SK-N-SH (cell line): ENCODE measurements around the gene GUCY2C. TPM values are rescaled to one million over a fixed set of nuclear protein-coding genes. Genes with fewer than 3 reads are reported as not detected.

Source experiments
- CTCF ChIA-PET: fragments of 300-600, 350-600 bp; formaldehyde crosslinking; extraction: SDS; loops from one replicate; lab custom pipeline; 2021; lab: Yijun Ruan, JAX
- POLR2A ChIA-PET: fragments of 350-600 bp; sonication (Branson Sonifier 250); formaldehyde crosslinking; extraction: SDS; loops from one replicate; lab custom pipeline; 2020; ENCODE audit warnings: antibody characterized with exemption, inconsistent platforms; lab: Yijun Ruan, JAX
- DNase-seq: peaks from one replicate; pipeline ENCODE4 v3.0.0; 2012
- H2AFZ ChIP-seq: fragments of 200-600 bp; sonication (generic); 2 replicates; pipeline ENCODE4 v1.8.1; 2016; ENCODE audit warnings: antibody characterized with exemption, mild to moderate bottlenecking, low read depth
- H3F3A ChIP-seq: fragments of 200-600 bp; sonication (generic); replicated peaks from 2 replicates; pipeline ENCODE3; 2016; ENCODE audit warnings: antibody characterized with exemption, mild to moderate bottlenecking; ENCODE audit not compliant: insufficient read depth
- H3K27ac ChIP-seq, 2 experiments: fragments of 200-500 bp in 1 of 2; fragments of 200-600 bp in 1 of 2; sonication (Bioruptor generic) in 1 of 2; sonication (generic), shearing (Covaris generic) in 1 of 2; 2 replicates each; pipeline versions ENCODE4 v1.5.1 to v1.6.1; 2014 to 2016; ENCODE audit warnings: low read depth in 2 of 2, inconsistent platforms in 1 of 2, low read length in 1 of 2, mild to moderate bottlenecking in 1 of 2, mixed read lengths in 1 of 2
- H3K27me3 ChIP-seq: fragments of 200-600 bp; sonication (generic), shearing (Covaris generic); 2 replicates; pipeline ENCODE4 v1.6.1; 2016; ENCODE audit warnings: mixed run types; ENCODE audit not compliant: insufficient read depth
- H3K36me3 ChIP-seq, 2 experiments: fragments of 200-500 bp in 1 of 2; fragments of 200-600 bp in 1 of 2; sonication (Bioruptor generic) in 1 of 2; sonication (generic) in 1 of 2; replicated peaks in 1 of 2; 2 replicates each; pipeline versions ENCODE3 to v1.5.1; 2014 to 2016; ENCODE audit warnings: low read length in 1 of 2, mild to moderate bottlenecking in 1 of 2; ENCODE audit not compliant: insufficient read depth in 2 of 2, control insufficient read depth in 1 of 2
- H3K4me1 ChIP-seq, 2 experiments: fragments of 200-500 bp in 1 of 2; fragments of 200-600 bp in 1 of 2; sonication (Bioruptor generic) in 1 of 2; sonication (generic), shearing (Covaris generic) in 1 of 2; 2 replicates each; pipeline versions ENCODE4 v1.5.1 to v1.6.1; 2014 to 2016; ENCODE audit warnings: low read depth in 1 of 2, low read length in 1 of 2, mixed run types in 1 of 2; ENCODE audit not compliant: insufficient read depth in 2 of 2, control insufficient read depth in 1 of 2
- H3K4me2 ChIP-seq: fragments of 200-600 bp; sonication (generic), shearing (Covaris generic); 2 replicates; pipeline ENCODE4 v1.6.1; 2017; ENCODE audit warnings: mixed run types
- H3K4me3 ChIP-seq, 2 experiments: fragments of 200-500 bp in 1 of 2; fragments of 200-600 bp in 1 of 2; sonication (Bioruptor generic) in 1 of 2; sonication (generic), shearing (Covaris generic) in 1 of 2; 2 replicates each; pipeline versions ENCODE4 v1.5.1 to v1.8.1; 2014 to 2016; ENCODE audit warnings: low read depth in 2 of 2, inconsistent platforms in 1 of 2, low read length in 1 of 2, mild to moderate bottlenecking in 1 of 2, mixed read lengths in 1 of 2, moderate library complexity in 1 of 2
- H3K79me2 ChIP-seq: fragments of 200-600 bp; sonication (generic); 2 replicates; pipeline ENCODE4 v1.8.1; 2017; ENCODE audit warnings: mild to moderate bottlenecking; ENCODE audit not compliant: insufficient read depth
- H3K9ac ChIP-seq: fragments of 200-600 bp; sonication (generic); 2 replicates; pipeline ENCODE4 v1.6.1; 2017; ENCODE audit warnings: mixed run types
- H3K9me2 ChIP-seq: fragments of 200-600 bp; sonication (generic); 2 replicates; pipeline ENCODE4 v1.6.1; 2017; ENCODE audit warnings: mixed run types
- H3K9me3 ChIP-seq: fragments of 200-600 bp; sonication (generic); 2 replicates; pipeline ENCODE4 v1.6.1; 2017; ENCODE audit warnings: mixed run types, mild to moderate bottlenecking, moderate library complexity
- H4K20me1 ChIP-seq: fragments of 200-600 bp; sonication (generic); 2 replicates; pipeline ENCODE4 v1.6.1; 2017; ENCODE audit warnings: mild to moderate bottlenecking, mixed run types; ENCODE audit not compliant: insufficient read depth
- CTCF ChIP-seq: fragments of 200-600 bp; sonication (generic); IDR thresholded peaks from 2 replicates; pipeline ENCODE4 v1.6.1; 2017; ENCODE audit warnings: antibody characterized with exemption, mild to moderate bottlenecking, moderate library complexity
- EZH2phosphoT487 ChIP-seq: fragments of 200-600 bp; sonication (generic); IDR thresholded peaks from 2 replicates; pipeline ENCODE4 v1.6.1; 2017; ENCODE audit warnings: low read depth, mixed run types, mild to moderate bottlenecking, antibody characterized with exemption, moderate library complexity, borderline replicate concordance
- FOXM1 ChIP-seq: IDR thresholded peaks from 2 replicates; pipeline ENCODE4 v1.4.0; 2012; ENCODE audit warnings: low read depth, mild to moderate bottlenecking
- GABPA ChIP-seq: IDR thresholded peaks from 2 replicates; pipeline ENCODE4 v1.4.0; 2012; ENCODE audit warnings: low read depth, mild to moderate bottlenecking
- JUND ChIP-seq: IDR thresholded peaks from 2 replicates; pipeline ENCODE4 v1.4.0; 2012
- MAX ChIP-seq: IDR thresholded peaks from 2 replicates; pipeline ENCODE4 v1.4.0; 2012; ENCODE audit warnings: low read depth
- MEF2A ChIP-seq: IDR thresholded peaks from 2 replicates; pipeline ENCODE4 v1.4.0; 2012; ENCODE audit warnings: low read depth, borderline replicate concordance
- MXI1 ChIP-seq: IDR thresholded peaks from 2 replicates; pipeline ENCODE4 v1.6.1; 2012; ENCODE audit warnings: mild to moderate bottlenecking, low read depth, low read length, improper control_type of control experiment
- NFIC ChIP-seq: IDR thresholded peaks from 2 replicates; pipeline ENCODE4 v1.4.0; 2012; ENCODE audit warnings: borderline replicate concordance
- RAD21 ChIP-seq: IDR thresholded peaks from 2 replicates; pipeline ENCODE4 v1.6.1; 2012; ENCODE audit warnings: mild to moderate bottlenecking, low read length
- RCOR1 ChIP-seq: fragments of 150-350 bp; IDR thresholded peaks from 2 replicates; pipeline ENCODE4 v1.6.1; 2017; ENCODE audit warnings: antibody characterized with exemption, low read length
- SMC3 ChIP-seq: IDR thresholded peaks from 2 replicates; pipeline ENCODE4 v1.6.1; 2012; ENCODE audit warnings: low read depth, low read length, improper control_type of control experiment
- TAF1 ChIP-seq: IDR thresholded peaks from 2 replicates; pipeline ENCODE4 v1.6.1; 2012; ENCODE audit warnings: low read depth, mild to moderate bottlenecking, low read length, moderate library complexity, borderline replicate concordance
- YY1 ChIP-seq: IDR thresholded peaks from 2 replicates; pipeline ENCODE4 v1.4.0; 2012; ENCODE audit warnings: low read depth, mild to moderate bottlenecking
- ZBTB33 ChIP-seq: IDR thresholded peaks from 2 replicates; pipeline ENCODE4 v1.4.0; 2012; ENCODE audit warnings: low read depth, borderline replicate concordance
- WGBS: methylation state at CpG from one replicate; pipeline ENCODE4 v1.1.6; 2017; ENCODE audit warnings: low lambda C conversion rate; 5-methylcytosine and 5-hydroxymethylcytosine counted together
- polyA plus RNA-seq, 3 experiments: library from polyadenylated mRNA; depleted of rRNA; stranded (reverse); fragments of >200 nt; gene quantifications; 2 replicates each; pipeline ENCODE4 v1.2.3, GENCODE V29; 2012
- TF ChIP-seq, protein P1 (sequence below): fragments of 150-350 bp; IDR thresholded peaks from 2 replicates; pipeline ENCODE4 v1.6.1; 2016; ENCODE audit warnings: mild to moderate bottlenecking, low read depth, low read length

GUCY2C gene
- polyA plus RNA-seq, 1 of the 3 experiments (the other 2 are of a cell fraction), result not detected

DNA sequence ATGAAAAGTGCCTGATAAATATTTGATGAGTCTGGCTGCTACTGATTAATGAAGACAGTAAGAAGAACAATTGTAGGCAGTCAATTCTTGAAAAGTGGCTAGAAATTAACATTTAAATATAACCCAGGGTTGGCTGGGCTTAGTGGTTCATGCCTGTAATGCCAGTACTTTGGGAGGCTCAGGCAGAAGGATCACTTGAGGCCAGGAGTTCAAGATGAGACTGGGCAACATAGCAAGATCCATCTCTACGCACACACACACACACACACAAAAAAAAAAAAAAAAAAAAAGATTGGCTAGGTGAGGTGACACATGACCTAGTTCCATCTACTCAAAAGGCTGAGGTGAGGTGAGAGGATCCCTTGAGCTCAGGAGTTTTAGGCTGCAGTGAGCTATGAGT is 120.8 kb downstream of the GUCY2C start:
- ChIA-PET POLR2A (no interaction called here), CTCF (no interaction called here)
- no peaks in the 10 kb centered on the region for H3K9me2 ChIP-seq
- H3K27ac ChIP-seq, result no peak overlapping the region
- no peaks in the 10 kb centered on the region for H3K27me3 ChIP-seq
- H3K4me3 ChIP-seq, result no peak overlapping the region
- H3K4me1 ChIP-seq, result no peaks in the 10 kb centered on the region
- no peaks in the 10 kb centered on the region for H4K20me1 ChIP-seq
- no peaks in the 10 kb centered on the region for H3K36me3 ChIP-seq
- no peak overlapping the region for H3K4me2 ChIP-seq
- H3K9me3 ChIP-seq, result no peaks in the 10 kb centered on the region
- H3K79me2 ChIP-seq, result no peaks in the 10 kb centered on the region
- no peaks in the 10 kb centered on the region for H3F3A ChIP-seq
- no peak overlapping the region for H2AFZ ChIP-seq
- DNase-seq, result no peak
- TF ChIP-seq RCOR1 (no peak), EZH2phosphoT487 (no peak), ZBTB33 (no peak), MAX (no peak), CTCF (no peak), SMC3 (no peak)
- 26% methylated on average over 1 of the region's 1 CpG for WGBS
- H3K9ac ChIP-seq, result no peak overlapping the region

- ChIA-PET POLR2A (no interaction called here), CTCF (no interaction called here)
- Histone ChIP-seq H3K9ac (no peak overlapping the region), H2AFZ (no peak overlapping the region), H3K27ac (no peak overlapping the region), H3K4me1 (no peaks in the 10 kb centered on the region), H3K27me3 (no peaks in the 10 kb centered on the region), H3K9me2 (no peaks in the 10 kb centered on the region), H3K4me3 (no peak overlapping the region), H3K79me2 (no peaks in the 10 kb centered on the region), H3K36me3 (no peaks in the 10 kb centered on the region), H3K9me3 (no peaks in the 10 kb centered on the region), H3F3A (no peaks in the 10 kb centered on the region), H3K4me2 (no peak overlapping the region), H4K20me1 (no peaks in the 10 kb centered on the region)
- DNase-seq, result no peak
- TF ChIP-seq MEF2A (no peak), GABPA (no peak), FOXM1 (no peak), RAD21 (no peak), MXI1 (no peak), MAX (no peak), JUND (no peak), YY1 (no peak), TAF1 (no peak), NFIC (no peak)
- TF ChIP-seq, protein P1, sequence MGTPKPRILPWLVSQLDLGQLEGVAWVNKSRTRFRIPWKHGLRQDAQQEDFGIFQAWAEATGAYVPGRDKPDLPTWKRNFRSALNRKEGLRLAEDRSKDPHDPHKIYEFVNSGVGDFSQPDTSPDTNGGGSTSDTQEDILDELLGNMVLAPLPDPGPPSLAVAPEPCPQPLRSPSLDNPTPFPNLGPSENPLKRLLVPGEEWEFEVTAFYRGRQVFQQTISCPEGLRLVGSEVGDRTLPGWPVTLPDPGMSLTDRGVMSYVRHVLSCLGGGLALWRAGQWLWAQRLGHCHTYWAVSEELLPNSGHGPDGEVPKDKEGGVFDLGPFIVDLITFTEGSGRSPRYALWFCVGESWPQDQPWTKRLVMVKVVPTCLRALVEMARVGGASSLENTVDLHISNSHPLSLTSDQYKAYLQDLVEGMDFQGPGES, result no peak
- WGBS, result 59% methylated on average over 5 of the region's 5 CpGs
Measured at GRCh38 chr12:14573118-14573517, 123.3 kb downstream of the GUCY2C start.
